Gastrocnemius medialis (tissue), 4 donors: ENCODE data around the gene ITPRIP. TPM values are rescaled to one million over a fixed set of nuclear protein-coding genes. Genes with fewer than 3 reads are reported as not detected.
A peak's percentile ranks its signal among the peaks of the same experiment; 100 is the strongest.

Experiments
- ATAC-seq, 2 donors: fragments of 150-250 bp; one replicate each; pipeline ENCODE4 v1.9.1; 2016
- DNase-seq, 2 donors: peaks; one replicate each; pipeline ENCODE4 v3.0.0-alpha.2; 2019
- H3K27ac ChIP-seq, 4 donors: fragments of 200-600 bp; sonication (generic); 1 replicate in 1 of 4; 2 replicates in 3 of 4; pipeline ENCODE4 v1.5.1; 2016 to 2018; ENCODE audit warnings: mild to moderate bottlenecking in 2 of 4, moderate library complexity in 1 of 4
- H3K27me3 ChIP-seq, 3 donors: fragments of 200-600 bp; sonication (generic) in 2 of 3; 1 replicate in 1 of 3; 2 replicates in 2 of 3; pipeline versions ENCODE4 v1.5.1 to v1.6.0; 2016 to 2019; ENCODE audit warnings: mild to moderate bottlenecking in 1 of 3, moderate library complexity in 1 of 3
- H3K36me3 ChIP-seq, 2 donors: fragments of 200-600 bp; sonication (generic) in 1 of 2; one replicate each; pipeline ENCODE4 v1.5.1; 2017 to 2018
- H3K4me1 ChIP-seq, 2 donors: fragments of 200-600 bp; sonication (generic) in 1 of 2; one replicate each; pipeline ENCODE4 v1.5.1; 2016 to 2017; ENCODE audit warnings: mild to moderate bottlenecking in 2 of 2
- H3K4me3 ChIP-seq, 4 donors: fragments of 200-600 bp; sonication (generic) in 3 of 4; 1 replicate in 1 of 4; 2 replicates in 3 of 4; pipeline ENCODE4 v1.5.1; 2016 to 2019; ENCODE audit warnings: mild to moderate bottlenecking in 2 of 4
- H3K9me3 ChIP-seq, 3 donors: fragments of 200-600 bp; sonication (generic) in 2 of 3; 1 replicate in 1 of 3; 2 replicates in 2 of 3; pipeline ENCODE4 v1.5.1; 2016 to 2019
- POLR2A ChIP-seq, 2 donors: fragments of 450-650 bp; IDR thresholded peaks; one replicate each; pipeline ENCODE4 v1.6.1; 2017; ENCODE audit warnings: antibody characterized with exemption in 2 of 2, mild to moderate bottlenecking in 2 of 2, moderate library complexity in 2 of 2
- in situ Hi-C, 4 donors: fragments of 200-750 bp; cut with MboI; loops; one replicate each; pipeline versions ENCODE4 v1.15.0 to v1.8.0; 2017; ENCODE audit warnings: low sequenced_read_pairs in 4 of 4
- intact Hi-C: fragments of 100-400 bp; cut with DNase I; formaldehyde crosslinking; loops from one replicate; pipeline ENCODE4 v1.15.1; 2023; ENCODE audit warnings: low total_unique reads
- total RNA-seq, 4 donors: library from RNA; depleted of rRNA; stranded (reverse); fragments of >200 nt; gene quantifications; one replicate each; pipeline versions ENCODE4 v1.1.0 to v1.2.3, GENCODE V29; 2016
- TF ChIP-seq, protein P1 (sequence below), 5 experiments: fragments of 450-650 bp in 3 of 5; fragments of 200-600 bp in 2 of 5; sonication (generic) in 2 of 5; IDR thresholded peaks in 4 of 5; conservative IDR thresholded peaks in 1 of 5; 1 replicate in 4 of 5; 2 replicates in 1 of 5; pipeline ENCODE4 v1.5.1; 2016 to 2019; ENCODE audit warnings: antibody characterized with exemption in 5 of 5, mild to moderate bottlenecking in 3 of 5, moderate library complexity in 3 of 5

Gene ITPRIP
- total RNA-seq, 4 donors from 2014 or later = 5.0 to 19.9 (median 7.9) TPM

DNA sequence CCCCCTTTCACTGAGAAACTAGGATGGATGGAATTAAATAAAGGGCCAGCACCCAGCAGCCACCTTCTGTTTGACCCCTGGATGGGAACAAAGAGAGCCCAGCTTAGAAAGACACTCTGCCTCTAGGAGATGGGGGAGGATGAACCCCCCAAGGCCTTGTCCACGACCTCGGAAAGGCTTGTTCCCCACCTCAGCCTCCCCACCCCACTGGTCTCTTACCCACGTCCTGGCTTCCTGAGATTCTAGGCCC lies 9.7 kb downstream of the ITPRIP start:
- DNase-seq = no peak
- Histone ChIP-seq H3K9me3 (no peaks in the 10 kb centered on the region), H3K36me3 (no peaks in the 10 kb centered on the region), H3K4me3 (peak overlapping the region in 2 of 4 donors; percentile 12 to 19), H3K27ac (peak overlapping the region; percentile 82 to 97 (median 92)), H3K4me1 (peaks cover 74 to 83% of the 10 kb centered on the region in 2 donors), H3K27me3 (no peaks in the 10 kb centered on the region)
- no peak for ATAC-seq
- in situ Hi-C loops (no loop called here), intact Hi-C loops (no loop called here)
- no peak for TF ChIP-seq POLR2A (IDR thresholded peaks at IDR 0.05)
- TF ChIP-seq, protein P1, sequence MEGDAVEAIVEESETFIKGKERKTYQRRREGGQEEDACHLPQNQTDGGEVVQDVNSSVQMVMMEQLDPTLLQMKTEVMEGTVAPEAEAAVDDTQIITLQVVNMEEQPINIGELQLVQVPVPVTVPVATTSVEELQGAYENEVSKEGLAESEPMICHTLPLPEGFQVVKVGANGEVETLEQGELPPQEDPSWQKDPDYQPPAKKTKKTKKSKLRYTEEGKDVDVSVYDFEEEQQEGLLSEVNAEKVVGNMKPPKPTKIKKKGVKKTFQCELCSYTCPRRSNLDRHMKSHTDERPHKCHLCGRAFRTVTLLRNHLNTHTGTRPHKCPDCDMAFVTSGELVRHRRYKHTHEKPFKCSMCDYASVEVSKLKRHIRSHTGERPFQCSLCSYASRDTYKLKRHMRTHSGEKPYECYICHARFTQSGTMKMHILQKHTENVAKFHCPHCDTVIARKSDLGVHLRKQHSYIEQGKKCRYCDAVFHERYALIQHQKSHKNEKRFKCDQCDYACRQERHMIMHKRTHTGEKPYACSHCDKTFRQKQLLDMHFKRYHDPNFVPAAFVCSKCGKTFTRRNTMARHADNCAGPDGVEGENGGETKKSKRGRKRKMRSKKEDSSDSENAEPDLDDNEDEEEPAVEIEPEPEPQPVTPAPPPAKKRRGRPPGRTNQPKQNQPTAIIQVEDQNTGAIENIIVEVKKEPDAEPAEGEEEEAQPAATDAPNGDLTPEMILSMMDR (IDR thresholded peaks at IDR 0.05 in 4 of 5, conservative IDR thresholded peaks at IDR 0.05 in 1 of 5) = no peak

DNA sequence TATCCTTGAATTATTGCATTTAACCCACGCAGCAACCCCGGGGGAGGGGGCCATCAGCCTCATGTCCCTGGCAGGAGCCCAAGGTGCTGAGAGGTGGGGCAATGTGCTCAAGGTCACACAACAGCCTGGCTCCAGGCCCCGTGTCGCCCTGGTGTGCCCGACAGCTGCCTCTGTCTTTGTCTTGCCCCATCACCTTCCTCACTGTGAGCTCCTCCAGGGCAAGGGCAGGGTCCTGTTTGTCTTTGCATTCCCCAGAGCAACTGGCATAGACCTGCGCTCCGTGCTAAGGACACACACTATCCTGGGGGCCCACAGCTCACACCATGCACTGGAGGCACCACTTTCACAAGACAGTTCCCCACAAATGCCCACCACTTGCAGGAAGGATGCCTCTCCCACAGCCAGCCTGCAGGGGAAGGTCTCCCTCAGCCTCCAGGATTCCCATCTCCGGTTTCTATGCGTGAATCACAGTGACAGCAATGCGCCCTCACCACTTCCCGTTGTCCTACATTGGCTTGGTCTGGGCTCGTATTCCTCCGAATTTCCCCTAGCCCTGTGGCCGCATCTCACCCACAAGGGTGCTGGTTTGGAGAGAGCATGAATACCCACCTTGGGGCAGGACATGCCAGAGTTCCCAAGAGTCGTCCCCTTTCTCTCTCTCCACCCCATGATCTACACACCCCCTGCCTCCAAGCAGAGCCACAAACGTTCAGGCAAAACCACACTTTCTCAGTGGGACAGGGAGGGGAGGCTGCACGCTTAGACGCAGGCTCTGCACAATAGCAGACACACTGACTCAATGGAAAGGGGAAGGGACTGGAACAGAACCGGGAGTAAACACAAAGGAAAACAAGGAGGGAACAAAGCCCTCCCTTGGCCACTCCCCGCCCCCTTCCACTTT lies 10.3 kb downstream of the ITPRIP start:
- no peak for DNase-seq
- Histone ChIP-seq H3K4me3 (peak overlapping the region in 2 of 4 donors; percentile 13 to 19), H3K27me3 (no peaks in the 10 kb centered on the region), H3K9me3 (no peaks in the 10 kb centered on the region), H3K4me1 (peaks cover 76 to 88% of the 10 kb centered on the region in 2 donors), H3K27ac (peak overlapping the region; percentile 82 to 97 (median 92)), H3K36me3 (no peaks in the 10 kb centered on the region)
- in situ Hi-C loops = no loop called here
- no peak for TF ChIP-seq POLR2A (IDR thresholded peaks at IDR 0.05)
- TF ChIP-seq, protein P1 (IDR thresholded peaks at IDR 0.05 in 4 of 5, conservative IDR thresholded peaks at IDR 0.05 in 1 of 5) = no peak
- intact Hi-C loops = no loop called here
- no peak for ATAC-seq

DNA sequence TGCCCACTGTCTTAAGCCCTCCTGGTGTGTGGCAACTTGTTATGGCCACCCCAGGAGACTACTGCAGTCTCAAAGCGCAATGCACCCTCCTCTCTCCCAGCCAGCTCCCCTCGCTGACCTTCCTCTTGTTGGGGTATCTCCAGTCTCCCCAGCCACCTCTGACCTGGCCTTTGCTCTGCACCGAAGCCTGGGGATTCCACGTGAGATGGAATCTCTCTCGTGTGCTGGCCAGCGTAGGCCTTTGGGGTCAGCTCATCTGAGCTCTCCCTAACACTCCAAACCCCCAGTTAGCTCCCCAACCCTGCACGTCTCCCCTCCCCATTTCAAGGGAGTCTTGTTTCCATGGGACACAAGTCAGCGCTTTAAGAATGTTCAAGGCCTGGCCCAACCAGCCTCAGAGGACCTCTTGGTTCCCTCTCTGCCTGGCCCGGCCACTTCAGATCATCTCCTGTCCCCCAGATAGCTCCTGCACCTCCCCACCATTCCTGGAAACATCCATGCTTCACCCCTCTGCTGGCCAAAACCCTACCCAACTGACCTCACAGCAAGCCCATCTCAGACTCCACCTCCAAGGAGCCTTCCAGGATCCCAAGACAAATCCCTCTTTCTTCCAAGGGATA lies 11.2 kb downstream of the ITPRIP start:
- intact Hi-C loops (no loop called here), in situ Hi-C loops (no loop called here)
- H3K9me3 ChIP-seq = no peaks in the 10 kb centered on the region
- H3K27ac ChIP-seq = peak overlapping the region; percentile 82 to 97 (median 92)
- ATAC-seq = no peak
- H3K4me3 ChIP-seq = no peak overlapping the region
- H3K4me1 ChIP-seq = peaks cover 77 to 91% of the 10 kb centered on the region in 2 donors
- no peaks in the 10 kb centered on the region for H3K36me3 ChIP-seq
- H3K27me3 ChIP-seq = no peaks in the 10 kb centered on the region
- TF ChIP-seq POLR2A (IDR thresholded peaks at IDR 0.05) = no peak
- TF ChIP-seq, protein P1 (IDR thresholded peaks at IDR 0.05 in 4 of 5, conservative IDR thresholded peaks at IDR 0.05 in 1 of 5) = no peak
- no peak for DNase-seq

DNA sequence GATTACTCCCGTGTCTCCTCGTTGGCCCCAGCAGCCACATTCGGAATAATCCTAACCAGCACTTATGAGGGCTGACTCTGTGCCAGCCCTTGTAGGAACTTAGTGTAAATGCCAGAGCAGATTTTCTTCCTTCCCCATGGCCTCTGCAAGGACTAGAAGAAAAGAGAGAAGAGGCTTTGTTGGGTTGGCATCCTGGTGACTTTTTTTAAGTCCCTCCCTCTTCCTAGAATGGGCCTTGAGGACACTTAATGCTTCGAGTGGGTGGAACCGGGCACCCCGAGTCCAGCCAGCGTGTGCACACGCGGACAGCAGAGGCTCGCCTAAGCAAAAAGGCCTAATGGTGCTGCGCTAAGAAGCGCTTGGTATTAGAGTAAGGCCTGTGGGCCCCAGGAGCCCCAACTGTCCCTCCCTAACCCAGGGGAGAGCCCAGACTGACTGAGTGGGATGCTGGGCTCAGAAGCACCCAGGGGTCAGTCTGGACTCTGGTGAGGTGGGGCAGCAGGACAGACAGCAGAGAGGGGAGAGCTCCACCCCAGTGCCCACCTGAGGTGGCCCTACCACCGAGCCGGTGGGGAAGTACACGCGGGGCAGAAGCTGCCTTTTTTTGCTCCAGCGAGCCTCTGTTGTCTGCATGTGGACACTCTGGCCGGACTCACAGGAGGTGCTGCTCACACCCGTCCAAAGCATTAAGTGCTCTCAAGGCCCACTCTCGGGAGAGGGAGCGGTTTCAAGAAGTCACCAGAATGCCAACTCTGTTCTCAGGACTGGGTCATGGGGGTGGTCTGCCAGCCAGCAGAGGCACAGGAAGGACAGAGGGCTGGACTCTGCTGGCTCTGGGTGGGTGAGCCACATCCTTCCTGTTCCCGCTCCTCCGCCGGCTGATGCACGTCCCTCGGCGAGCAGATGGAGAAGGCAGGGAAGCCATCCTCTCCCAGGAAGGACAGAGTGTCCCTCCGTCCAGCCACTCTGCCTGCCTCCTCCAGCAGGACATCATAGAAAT lies 12.5 kb downstream of the ITPRIP start:
- intact Hi-C loops = no loop called here
- in situ Hi-C loops = no loop called here
- ATAC-seq = no peak

More for the DNA sequence above, 12.5 kb downstream of the ITPRIP start:
- Histone ChIP-seq H3K36me3 (no peaks in the 10 kb centered on the region), H3K27ac (peak overlapping the region; percentile 82 to 97 (median 92)), H3K27me3 (no peaks in the 10 kb centered on the region), H3K4me3 (peak overlapping the region in 1 of 4 donors; percentile 6), H3K9me3 (no peaks in the 10 kb centered on the region), H3K4me1 (peaks cover 77 to 87% of the 10 kb centered on the region in 2 donors)
- TF ChIP-seq POLR2A (IDR thresholded peaks at IDR 0.05) = no peak
- TF ChIP-seq, protein P1 (IDR thresholded peaks at IDR 0.05 in 4 of 5, conservative IDR thresholded peaks at IDR 0.05 in 1 of 5) = no peak
- DNase-seq = peak; percentile 38 to 48
